PC-9 (cell line): ENCODE results near the gene KIF21A.

Source experiments
- EZH2 ChIP-seq: fragments of 200-600 bp; sonication (generic); IDR thresholded peaks from 2 replicates; pipeline ENCODE4 v1.8.0; 2017; ENCODE audit warnings: antibody characterized with exemption, low read depth
- TF ChIP-seq, protein P1 (sequence below): fragments of 200-600 bp; sonication (generic); conservative IDR thresholded peaks from 2 replicates; pipeline ENCODE4 v1.6.1; 2017; ENCODE audit warnings: mixed run types, antibody characterized with exemption, mild to moderate bottlenecking, moderate library complexity

DNA sequence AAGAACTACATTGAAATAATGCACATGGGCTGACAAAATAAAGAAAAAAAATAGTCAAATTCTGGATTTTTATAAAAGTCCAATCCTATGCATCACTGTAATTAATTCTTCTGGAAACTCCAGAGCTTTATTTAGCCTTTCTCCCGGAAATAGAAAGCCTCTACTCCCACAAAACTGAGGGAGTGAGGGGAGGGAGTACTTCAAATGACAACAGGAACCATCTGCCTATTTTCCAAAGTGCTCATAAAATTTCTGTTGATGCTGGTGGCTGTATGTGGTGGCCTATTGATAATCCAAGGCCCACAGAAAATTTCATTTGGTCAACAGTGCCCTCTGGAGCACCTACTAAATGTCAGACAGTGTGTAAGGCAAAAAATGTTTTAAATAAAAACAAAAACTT, 64.6 kb downstream of the KIF21A start:
- TF ChIP-seq, protein P1, sequence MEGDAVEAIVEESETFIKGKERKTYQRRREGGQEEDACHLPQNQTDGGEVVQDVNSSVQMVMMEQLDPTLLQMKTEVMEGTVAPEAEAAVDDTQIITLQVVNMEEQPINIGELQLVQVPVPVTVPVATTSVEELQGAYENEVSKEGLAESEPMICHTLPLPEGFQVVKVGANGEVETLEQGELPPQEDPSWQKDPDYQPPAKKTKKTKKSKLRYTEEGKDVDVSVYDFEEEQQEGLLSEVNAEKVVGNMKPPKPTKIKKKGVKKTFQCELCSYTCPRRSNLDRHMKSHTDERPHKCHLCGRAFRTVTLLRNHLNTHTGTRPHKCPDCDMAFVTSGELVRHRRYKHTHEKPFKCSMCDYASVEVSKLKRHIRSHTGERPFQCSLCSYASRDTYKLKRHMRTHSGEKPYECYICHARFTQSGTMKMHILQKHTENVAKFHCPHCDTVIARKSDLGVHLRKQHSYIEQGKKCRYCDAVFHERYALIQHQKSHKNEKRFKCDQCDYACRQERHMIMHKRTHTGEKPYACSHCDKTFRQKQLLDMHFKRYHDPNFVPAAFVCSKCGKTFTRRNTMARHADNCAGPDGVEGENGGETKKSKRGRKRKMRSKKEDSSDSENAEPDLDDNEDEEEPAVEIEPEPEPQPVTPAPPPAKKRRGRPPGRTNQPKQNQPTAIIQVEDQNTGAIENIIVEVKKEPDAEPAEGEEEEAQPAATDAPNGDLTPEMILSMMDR, result no peak
- TF ChIP-seq EZH2, result no peak
